ENCODE data around the gene PRTFDC1.

- TF ChIP-seq MYC (CRISPR knock-in tag; IDR thresholded peaks at IDR 0.05; ENCODE audit: borderline replicate concordance) (no peak), RNF2 (conservative IDR thresholded peaks at IDR 0.05; ENCODE audit: low read depth) (no peak), GATAD1 (CRISPR knock-in tag; IDR thresholded peaks at IDR 0.05) (no peak), CREM (IDR thresholded peaks at IDR 0.05) (no peak), CREM (CRISPR knock-in tag; IDR thresholded peaks at IDR 0.05) (no peak)
Observed at GRCh38 chr10:24879861-24880260, 72.5 kb downstream of the PRTFDC1 start.
